Heart left ventricle (tissue), 13 donors: Measurements from ENCODE around the gene ITGB3.

Experiments used
- POLR2A ChIP-seq, 2 donors: fragments of 450-650 bp; IDR thresholded peaks; one replicate each; pipeline ENCODE4 v1.6.1; 2017; ENCODE audit warnings: antibody characterized with exemption in 2 of 2, mild to moderate bottlenecking in 2 of 2, moderate library complexity in 2 of 2
- TF ChIP-seq, protein P1 (sequence below), 12 donors: fragments of 200-600 bp; sonication (generic) in 4 of 12; IDR thresholded peaks; one replicate each; pipeline versions ENCODE4 v1.5.0 to v1.8.0; 2018 to 2022; ENCODE audit warnings: antibody characterized with exemption in 12 of 12, mild to moderate bottlenecking in 5 of 12
- donor health status: ischemic (EF 13 %, LVEDD 7.1; RV severe dilation, severe dysfunction).
- donor health status: DM: no; HTN: yes; CAD: no.
- donor health status: DM: no; HTN: no; CAD: no.
- donor health status: ischemic (EF 25% LVEDD 6.9; RV normal size, moderate dysfunction).
- donor health status: ischemic (EF 25% LVEDD 5.7; RV mildly dilated, moderate dysfunction).
- donor health status: ischemic (EF 35%, LVEDD 5.7; RV mildly dilated, moderate dysfunction).
- donor health status: nonischemic (EF 11% LVEDD 7.7; RV severe dilation, severe dysfunction).
- donor health status: DM: yes; HTN: yes; CAD: no.
- donor health status: PGD.
- donor health status: ischemic (EF 29% LVEDD 5.4; RV normal size, mild dysfunction).
- donor health status: nonischemic (EF 23%, LVEDD 6.1; RV moderate dilation, normal function).

DNA sequence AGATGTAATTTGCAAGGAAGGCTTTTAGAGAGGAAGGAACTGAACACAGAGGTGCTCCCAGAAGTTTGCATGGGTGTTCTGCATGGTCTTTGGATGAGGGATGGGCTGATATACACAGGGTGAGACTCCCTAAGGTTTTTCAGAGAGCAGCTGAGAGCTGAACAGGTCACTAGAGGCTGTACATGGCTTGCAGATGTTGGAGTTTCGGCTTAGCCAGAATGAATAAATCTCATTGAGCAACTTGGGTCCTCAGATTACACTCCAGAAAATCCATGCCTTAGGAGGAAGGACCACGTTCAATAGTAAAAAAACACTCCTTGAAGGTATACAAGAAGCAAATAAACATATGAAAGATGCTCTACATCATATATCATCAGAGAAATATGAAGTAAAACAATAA is 7.5 kb upstream of the ITGB3 start:
- TF ChIP-seq, protein P1, sequence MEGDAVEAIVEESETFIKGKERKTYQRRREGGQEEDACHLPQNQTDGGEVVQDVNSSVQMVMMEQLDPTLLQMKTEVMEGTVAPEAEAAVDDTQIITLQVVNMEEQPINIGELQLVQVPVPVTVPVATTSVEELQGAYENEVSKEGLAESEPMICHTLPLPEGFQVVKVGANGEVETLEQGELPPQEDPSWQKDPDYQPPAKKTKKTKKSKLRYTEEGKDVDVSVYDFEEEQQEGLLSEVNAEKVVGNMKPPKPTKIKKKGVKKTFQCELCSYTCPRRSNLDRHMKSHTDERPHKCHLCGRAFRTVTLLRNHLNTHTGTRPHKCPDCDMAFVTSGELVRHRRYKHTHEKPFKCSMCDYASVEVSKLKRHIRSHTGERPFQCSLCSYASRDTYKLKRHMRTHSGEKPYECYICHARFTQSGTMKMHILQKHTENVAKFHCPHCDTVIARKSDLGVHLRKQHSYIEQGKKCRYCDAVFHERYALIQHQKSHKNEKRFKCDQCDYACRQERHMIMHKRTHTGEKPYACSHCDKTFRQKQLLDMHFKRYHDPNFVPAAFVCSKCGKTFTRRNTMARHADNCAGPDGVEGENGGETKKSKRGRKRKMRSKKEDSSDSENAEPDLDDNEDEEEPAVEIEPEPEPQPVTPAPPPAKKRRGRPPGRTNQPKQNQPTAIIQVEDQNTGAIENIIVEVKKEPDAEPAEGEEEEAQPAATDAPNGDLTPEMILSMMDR (IDR thresholded peaks at IDR 0.05): no peak
- TF ChIP-seq POLR2A (IDR thresholded peaks at IDR 0.05): no peak
